RPMI8226 (cell line): ENCODE data around the gene HHIPL1.

Experiments used
- DNase-seq: peaks from one replicate; pipeline ENCODE4 v3.0.0-alpha.2; 2015

The HHIPL1 gene

GRCh38 chr14:99718031-99718810 lies 73.3 kb downstream of the HHIPL1 start:
- DNase-seq = no peak

- no peak for DNase-seq
These were observed 73.9 kb downstream of the HHIPL1 start for GRCh38 chr14:99718811-99719192.

- DNase-seq = no peak
These were observed 76.2 kb downstream of the HHIPL1 start for GRCh38 chr14:99720941-99721791.

GRCh38 chr14:99721792-99722516 lies 77.0 kb downstream of the HHIPL1 start:
- no peak for DNase-seq

- no peak for DNase-seq
These were observed 77.8 kb downstream of the HHIPL1 start for GRCh38 chr14:99722741-99723140.

- no peak for DNase-seq
These were observed 79.4 kb downstream of the HHIPL1 start for GRCh38 chr14:99724196-99724891.

GRCh38 chr14:99724939-99725773 lies 80.2 kb downstream of the HHIPL1 start:
- DNase-seq = no peak

- DNase-seq = no peak
These were observed 81.0 kb downstream of the HHIPL1 start for GRCh38 chr14:99725774-99726537.

- no peak for DNase-seq
These were observed 81.7 kb downstream of the HHIPL1 start for GRCh38 chr14:99726538-99727095.

GRCh38 chr14:99727096-99727870 lies 82.4 kb downstream of the HHIPL1 start:
- no peak for DNase-seq

- no peak for DNase-seq
These were observed 83.4 kb downstream of the HHIPL1 start for GRCh38 chr14:99728231-99728920.

- DNase-seq = no peak
These were observed 84.1 kb downstream of the HHIPL1 start for GRCh38 chr14:99728981-99729451.
